Gastrocnemius medialis (tissue), 4 donors: ENCODE results near the gene CTSG. TPM values are rescaled to one million over a fixed set of nuclear protein-coding genes. Genes with fewer than 3 reads are reported as not detected.
"Not testable (repeated sequence)": the region's sequence is repeated elsewhere in the genome, so short reads cannot be mapped to it uniquely, and the experiment has no call there.

ENCODE experiments used
- ATAC-seq, 2 donors: fragments of 150-250 bp; one replicate each; pipeline ENCODE4 v1.9.1; 2016
- DNase-seq, 2 donors: peaks; one replicate each; pipeline ENCODE4 v3.0.0-alpha.2; 2019
- H3K27ac ChIP-seq, 4 donors: fragments of 200-600 bp; sonication (generic); 1 replicate in 1 of 4; 2 replicates in 3 of 4; pipeline ENCODE4 v1.5.1; 2016 to 2018; ENCODE audit warnings: mild to moderate bottlenecking in 2 of 4, moderate library complexity in 1 of 4
- H3K27me3 ChIP-seq, 3 donors: fragments of 200-600 bp; sonication (generic) in 2 of 3; 1 replicate in 1 of 3; 2 replicates in 2 of 3; pipeline versions ENCODE4 v1.5.1 to v1.6.0; 2016 to 2019; ENCODE audit warnings: mild to moderate bottlenecking in 1 of 3, moderate library complexity in 1 of 3
- H3K36me3 ChIP-seq, 2 donors: fragments of 200-600 bp; sonication (generic) in 1 of 2; one replicate each; pipeline ENCODE4 v1.5.1; 2017 to 2018
- H3K4me1 ChIP-seq, 2 donors: fragments of 200-600 bp; sonication (generic) in 1 of 2; one replicate each; pipeline ENCODE4 v1.5.1; 2016 to 2017; ENCODE audit warnings: mild to moderate bottlenecking in 2 of 2
- H3K4me3 ChIP-seq, 4 donors: fragments of 200-600 bp; sonication (generic) in 3 of 4; 1 replicate in 1 of 4; 2 replicates in 3 of 4; pipeline ENCODE4 v1.5.1; 2016 to 2019; ENCODE audit warnings: mild to moderate bottlenecking in 2 of 4
- H3K9me3 ChIP-seq, 3 donors: fragments of 200-600 bp; sonication (generic) in 2 of 3; 1 replicate in 1 of 3; 2 replicates in 2 of 3; pipeline ENCODE4 v1.5.1; 2016 to 2019
- POLR2A ChIP-seq, 2 donors: fragments of 450-650 bp; IDR thresholded peaks; one replicate each; pipeline ENCODE4 v1.6.1; 2017; ENCODE audit warnings: antibody characterized with exemption in 2 of 2, mild to moderate bottlenecking in 2 of 2, moderate library complexity in 2 of 2
- in situ Hi-C, 4 donors: fragments of 200-750 bp; cut with MboI; loops; one replicate each; pipeline versions ENCODE4 v1.15.0 to v1.8.0; 2017; ENCODE audit warnings: low sequenced_read_pairs in 4 of 4
- intact Hi-C: fragments of 100-400 bp; cut with DNase I; formaldehyde crosslinking; loops from one replicate; pipeline ENCODE4 v1.15.1; 2023; ENCODE audit warnings: low total_unique reads
- total RNA-seq, 4 donors: library from RNA; depleted of rRNA; stranded (reverse); fragments of >200 nt; gene quantifications; one replicate each; pipeline versions ENCODE4 v1.1.0 to v1.2.3, GENCODE V29; 2016

Gene CTSG
- total RNA-seq, 4 donors from 2014 or later = 0.72 to 1.3 TPM; not detected in 2

DNA sequence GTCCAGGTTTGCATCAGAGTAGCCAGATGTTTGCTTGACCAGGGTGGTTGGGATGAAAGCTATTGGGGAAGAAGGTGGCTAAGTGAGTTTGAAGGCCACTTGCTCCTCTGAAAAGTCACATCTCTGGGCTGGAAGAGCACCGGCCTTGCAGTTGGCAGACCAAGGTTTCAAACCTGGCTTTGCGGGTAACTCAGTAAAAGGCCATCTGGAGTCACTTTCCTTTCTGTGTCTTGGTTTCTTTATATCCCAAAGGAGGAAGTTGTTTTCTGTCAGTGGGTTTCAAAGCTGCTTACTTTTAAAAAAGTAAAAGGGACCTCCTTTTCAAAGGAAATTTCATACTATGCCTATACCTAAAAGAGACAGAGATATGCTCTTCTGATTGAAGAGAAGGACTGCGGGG lies 41.8 kb downstream of the CTSG start:
- in situ Hi-C loops = no loop called here
- Histone ChIP-seq H3K4me3 (no peak overlapping the region), H3K27me3 (no peaks in the 10 kb centered on the region), H3K4me1 (no peaks in the 10 kb centered on the region), H3K27ac (no peak overlapping the region), H3K9me3 (no peaks in the 10 kb centered on the region), H3K36me3 (no peaks in the 10 kb centered on the region)
- intact Hi-C loops = no loop called here
- no peak for ATAC-seq
- TF ChIP-seq POLR2A (IDR thresholded peaks at IDR 0.05) = no peak
- DNase-seq = no peak

DNA sequence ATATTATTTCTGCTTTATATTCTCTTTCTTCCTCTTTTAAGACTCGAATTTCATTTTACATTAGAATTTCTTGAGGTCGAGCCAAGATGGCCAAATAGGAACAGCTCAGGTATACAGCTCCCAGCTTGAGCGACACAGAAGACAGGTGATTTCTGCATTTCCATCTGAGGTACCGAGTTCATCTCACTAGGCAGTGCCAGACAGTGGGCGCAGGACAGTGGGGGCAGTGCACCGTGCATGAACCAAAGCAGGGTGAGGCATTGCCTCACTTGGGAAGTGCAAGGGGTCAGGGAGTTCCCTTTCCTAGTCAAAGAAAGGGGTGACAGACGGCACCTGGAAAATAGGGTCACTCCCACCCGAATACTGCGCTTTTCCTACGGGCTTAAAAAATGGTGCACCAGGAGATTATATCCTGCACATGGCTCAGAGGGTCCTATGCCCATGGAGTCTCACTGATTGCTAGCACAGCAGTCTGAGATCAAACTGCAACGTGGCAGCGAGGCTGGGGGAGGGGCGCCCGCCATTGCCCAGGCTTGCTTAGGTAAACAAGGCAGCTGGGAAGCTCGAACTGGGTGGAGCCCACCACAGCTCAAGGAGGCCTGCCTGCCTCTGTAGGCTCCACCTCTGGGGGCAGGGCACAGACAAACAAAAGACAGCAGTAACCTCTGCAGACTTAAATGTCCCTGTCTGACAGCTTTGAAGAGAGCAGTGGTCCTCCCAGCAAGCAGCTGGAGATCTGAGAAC lies 50.0 kb downstream of the CTSG start:
- H3K27ac ChIP-seq, H3K27me3 ChIP-seq, H3K9me3 ChIP-seq, H3K4me1 ChIP-seq, H3K4me3 ChIP-seq, intact Hi-C loops, ATAC-seq, in situ Hi-C loops, DNase-seq, H3K36me3 ChIP-seq: not testable (repeated sequence)

Other genes starting within 250 kb of the CTSG start
- 10 to 100 TPM in 1 of 4 donors, 1 to 10 TPM in 3; 7.9 to 16.6 (median 8.7) TPM for gene ADCY4, start 241.2 kb downstream of the CTSG start, total RNA-seq
- 1 to 10 TPM in 2 of 4 donors, under 1 TPM in 2; 0.66 to 1.6 (median 0.97) TPM for gene RIPK3, start 236.3 kb downstream of the CTSG start, total RNA-seq
- 10 to 100 TPM in 1 of 4 donors, 1 to 10 TPM in 3; 4.6 to 13.2 (median 7.5) TPM for gene NFATC4, start 208.1 kb downstream of the CTSG start, total RNA-seq
- gene NYNRIN, start 177.2 kb downstream of the CTSG start, total RNA-seq = 1 to 10 TPM in 3 of 4 donors, under 1 TPM in 1; 0.87 to 3.7 (median 2.1) TPM
- under 1 TPM in 3 of 4 donors, not detected in 1; 0.16 to 0.36 (median 0.24) TPM for gene CBLN3, start 146.6 kb downstream of the CTSG start, total RNA-seq
- gene KHNYN, start 146.3 kb downstream of the CTSG start, total RNA-seq = 10 to 100 TPM; 35.1 to 50.5 (median 44.7) TPM
- gene SDR39U1, start 133.5 kb downstream of the CTSG start, total RNA-seq = 10 to 100 TPM; 21.7 to 51.4 (median 38.3) TPM
- gene CMA1, start 68.0 kb downstream of the CTSG start, total RNA-seq = under 1 TPM in 1 of 4 donors, not detected in 3; 0.76 TPM
- gene GZMH, start 33.4 kb upstream of the CTSG start, total RNA-seq = not detected
- gene GZMB, start 57.9 kb upstream of the CTSG start, total RNA-seq = under 1 TPM in 1 of 4 donors, not detected in 3; 0.62 TPM